ENCODE measurements around the gene METTL8.

METTL8 gene

DNA sequence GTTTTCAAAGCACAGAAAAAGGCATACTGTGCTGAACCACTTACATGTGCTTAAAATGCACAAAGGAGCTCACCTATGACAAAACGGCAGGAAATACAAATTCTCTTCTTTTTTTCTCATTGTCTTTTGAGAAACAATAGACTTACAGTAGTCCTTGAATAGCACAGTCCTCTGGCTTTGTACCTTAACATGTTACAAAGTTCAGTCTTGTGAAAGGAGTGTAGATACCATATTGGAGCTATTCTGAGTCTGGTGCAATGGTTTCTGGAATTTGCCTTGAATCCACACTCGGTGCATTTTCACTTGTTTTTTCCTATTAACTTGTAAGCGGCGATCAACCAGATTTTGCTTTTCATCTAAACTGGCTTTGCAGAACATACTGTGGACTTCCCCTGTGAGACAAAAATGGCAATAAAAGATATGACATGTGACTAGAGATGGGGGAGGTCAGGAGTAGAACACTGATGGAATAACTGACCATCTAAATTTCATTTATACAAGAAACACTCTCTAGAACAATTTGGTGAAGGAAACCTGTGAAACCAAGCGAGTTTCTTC lies 109.7 kb downstream of the METTL8 start:
- H3K4me3 ChIP-seq (ENCODE audit: low read depth, low read length), result no peak overlapping the region
- in situ Hi-C loops (cut with HindIII; ENCODE audit: low sequenced_read_pairs), result no loop called here
- TF ChIP-seq, protein P1, sequence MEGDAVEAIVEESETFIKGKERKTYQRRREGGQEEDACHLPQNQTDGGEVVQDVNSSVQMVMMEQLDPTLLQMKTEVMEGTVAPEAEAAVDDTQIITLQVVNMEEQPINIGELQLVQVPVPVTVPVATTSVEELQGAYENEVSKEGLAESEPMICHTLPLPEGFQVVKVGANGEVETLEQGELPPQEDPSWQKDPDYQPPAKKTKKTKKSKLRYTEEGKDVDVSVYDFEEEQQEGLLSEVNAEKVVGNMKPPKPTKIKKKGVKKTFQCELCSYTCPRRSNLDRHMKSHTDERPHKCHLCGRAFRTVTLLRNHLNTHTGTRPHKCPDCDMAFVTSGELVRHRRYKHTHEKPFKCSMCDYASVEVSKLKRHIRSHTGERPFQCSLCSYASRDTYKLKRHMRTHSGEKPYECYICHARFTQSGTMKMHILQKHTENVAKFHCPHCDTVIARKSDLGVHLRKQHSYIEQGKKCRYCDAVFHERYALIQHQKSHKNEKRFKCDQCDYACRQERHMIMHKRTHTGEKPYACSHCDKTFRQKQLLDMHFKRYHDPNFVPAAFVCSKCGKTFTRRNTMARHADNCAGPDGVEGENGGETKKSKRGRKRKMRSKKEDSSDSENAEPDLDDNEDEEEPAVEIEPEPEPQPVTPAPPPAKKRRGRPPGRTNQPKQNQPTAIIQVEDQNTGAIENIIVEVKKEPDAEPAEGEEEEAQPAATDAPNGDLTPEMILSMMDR (IDR thresholded peaks at IDR 0.05; ENCODE audit: low read depth, low read length, missing control alignments), result no peak
- no peak for DNase-seq (ENCODE audit: low read depth)

DNA sequence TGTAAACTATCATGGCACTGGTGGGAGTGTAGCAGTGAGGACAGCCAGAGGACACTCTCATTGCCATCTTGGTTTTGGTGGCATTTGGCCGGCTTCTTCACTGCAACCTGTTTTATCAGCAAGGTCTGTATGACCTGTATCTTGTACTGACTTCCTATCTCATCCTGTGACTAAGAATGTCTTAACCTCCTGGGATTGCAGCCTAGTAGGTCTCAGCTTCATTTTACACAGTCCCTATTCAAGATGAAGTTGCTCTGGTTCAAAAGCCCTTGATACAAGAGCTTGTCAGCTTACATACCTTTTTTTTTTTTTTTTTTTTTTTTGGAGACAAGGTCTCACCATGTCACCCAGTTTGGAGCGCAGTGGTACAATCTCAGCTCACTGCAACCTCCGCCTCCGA lies 110.9 kb downstream of the METTL8 start:
- TF ChIP-seq, protein P1 (IDR thresholded peaks at IDR 0.05; ENCODE audit: low read depth, low read length, missing control alignments), result no peak
- in situ Hi-C loops (cut with HindIII; ENCODE audit: low sequenced_read_pairs), result no loop called here
- no peak for DNase-seq (ENCODE audit: low read depth)
- no peak overlapping the region for H3K4me3 ChIP-seq (ENCODE audit: low read depth, low read length)

DNA sequence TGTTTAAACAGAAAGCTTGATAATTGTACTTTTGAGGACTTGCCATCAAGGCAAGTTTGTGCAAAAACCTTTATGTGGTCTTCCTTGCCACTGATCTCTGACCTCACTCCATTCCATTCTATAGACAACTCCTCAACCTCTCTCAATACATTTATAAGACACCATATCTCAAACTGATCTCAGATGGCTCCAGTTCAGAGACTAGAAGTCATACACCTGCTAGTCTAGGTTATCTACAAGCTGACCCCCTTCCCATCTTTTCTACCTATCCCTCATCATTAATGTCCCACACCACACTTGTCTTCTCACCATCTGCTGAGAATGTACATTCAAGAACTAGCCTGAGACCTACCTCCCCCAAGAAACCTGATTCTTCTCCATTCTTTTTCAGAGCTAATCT lies 113.1 kb downstream of the METTL8 start:
- no peak for DNase-seq (ENCODE audit: low read depth)
- no peak overlapping the region for H3K4me3 ChIP-seq (ENCODE audit: low read depth, low read length)
- TF ChIP-seq, protein P1 (IDR thresholded peaks at IDR 0.05; ENCODE audit: low read depth, low read length, missing control alignments), result no peak
- in situ Hi-C loops (cut with HindIII; ENCODE audit: low sequenced_read_pairs), result no loop called here

DNA sequence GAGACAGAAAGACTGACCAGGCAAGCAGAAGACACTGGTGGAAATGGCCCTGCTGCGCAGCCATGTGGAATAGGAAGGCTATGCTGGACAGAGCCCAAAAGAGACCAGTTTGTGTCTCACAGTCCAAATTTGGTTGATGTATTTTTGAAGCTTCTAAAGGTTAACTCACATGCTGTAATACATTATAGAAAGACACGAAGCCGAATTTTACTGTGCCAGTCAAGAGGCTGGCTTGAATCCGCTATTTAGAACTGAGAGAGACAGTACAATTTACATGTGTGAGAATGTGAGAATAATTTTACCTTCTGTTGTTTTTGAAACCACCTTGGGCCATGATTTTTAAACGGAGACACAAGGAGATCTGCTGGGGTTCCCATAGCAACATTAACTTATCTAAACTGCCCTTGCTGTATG lies 113.6 kb downstream of the METTL8 start:
- TF ChIP-seq, protein P1 (IDR thresholded peaks at IDR 0.05; ENCODE audit: low read depth, low read length, missing control alignments), result no peak
- in situ Hi-C loops (cut with HindIII; ENCODE audit: low sequenced_read_pairs), result no loop called here

DNA sequence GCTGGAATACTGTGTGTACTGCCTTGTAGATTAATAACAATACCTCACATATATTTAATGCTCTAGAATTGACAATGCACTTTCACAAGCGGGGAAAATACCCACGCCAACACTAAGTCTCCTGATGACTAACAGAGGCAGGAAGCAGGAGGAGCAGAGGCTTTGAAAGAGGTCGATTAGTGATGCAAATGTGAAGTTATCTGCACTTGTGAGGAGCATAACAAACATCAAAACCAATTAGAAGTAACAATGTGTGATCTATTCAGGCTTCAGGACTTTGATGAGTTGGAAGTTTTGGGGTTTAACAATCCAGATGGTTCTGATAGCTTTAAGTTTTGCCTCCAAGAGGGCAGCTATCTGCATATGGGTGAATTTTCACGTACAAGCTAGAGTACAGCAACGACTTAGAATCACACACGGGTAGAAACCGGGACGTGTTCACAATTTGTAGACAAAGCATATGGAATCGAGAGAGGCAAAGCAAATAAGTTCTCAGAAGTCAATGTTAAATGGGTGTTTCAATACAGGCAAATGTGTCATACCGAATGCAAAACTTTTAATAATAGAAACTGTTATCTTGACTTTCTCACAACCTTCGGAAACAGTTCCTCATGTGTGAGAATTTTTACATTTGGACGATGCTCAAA lies 114.5 kb downstream of the METTL8 start:
- no peak for DNase-seq (ENCODE audit: low read depth)
- H3K4me3 ChIP-seq (ENCODE audit: low read depth, low read length), result no peak overlapping the region
- TF ChIP-seq, protein P1 (IDR thresholded peaks at IDR 0.05; ENCODE audit: low read depth, low read length, missing control alignments), result no peak
- in situ Hi-C loops (cut with HindIII; ENCODE audit: low sequenced_read_pairs), result no loop called here

More for the DNA sequence above, 113.6 kb downstream of the METTL8 start:
- no peak overlapping the region for H3K4me3 ChIP-seq (ENCODE audit: low read depth, low read length)
- no peak for DNase-seq (ENCODE audit: low read depth)

DNA sequence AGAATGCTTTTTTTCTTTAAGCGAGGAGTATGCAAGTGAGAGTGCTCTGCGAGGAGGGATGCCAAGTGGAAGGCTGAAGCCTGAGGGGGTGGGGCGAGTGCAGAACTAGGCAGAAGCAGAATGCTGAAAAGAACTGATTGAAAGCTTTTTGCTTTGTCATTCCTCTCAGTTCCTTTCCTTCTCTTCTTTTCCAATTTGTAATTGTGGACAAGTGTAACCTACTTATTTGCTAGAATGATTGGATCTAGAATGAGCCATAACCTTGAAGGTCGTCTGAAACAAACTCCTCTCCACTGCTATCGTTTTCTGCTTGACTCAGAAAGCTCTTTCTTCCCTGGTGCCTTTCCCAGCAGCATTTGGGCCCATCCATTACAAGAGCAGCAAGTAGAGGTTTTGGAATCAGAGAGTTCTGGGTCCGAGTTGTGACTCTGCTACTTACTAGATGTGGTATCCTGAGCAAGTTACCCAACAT lies 115.3 kb downstream of the METTL8 start:
- H3K4me3 ChIP-seq (ENCODE audit: low read depth, low read length), result no peak overlapping the region
- in situ Hi-C loops (cut with HindIII; ENCODE audit: low sequenced_read_pairs), result no loop called here
- TF ChIP-seq, protein P1 (IDR thresholded peaks at IDR 0.05; ENCODE audit: low read depth, low read length, missing control alignments), result no peak
- no peak for DNase-seq (ENCODE audit: low read depth)
